Ishikawa (cell line): ENCODE data around the gene AASDHPPT.

Source experiments
- EP300 ChIP-seq: IDR thresholded peaks from 2 replicates; pipeline ENCODE4 v1.6.1; 2012; ENCODE audit warnings: borderline replicate concordance
- MAX ChIP-seq: IDR thresholded peaks from 2 replicates; pipeline ENCODE4 v1.6.1; 2012
- REST ChIP-seq: IDR thresholded peaks from 2 replicates; pipeline ENCODE4 v1.6.1; 2012; ENCODE audit warnings: low read depth, mild to moderate bottlenecking
- TAF1 ChIP-seq: IDR thresholded peaks from 2 replicates; pipeline ENCODE4 v1.6.1; 2012; ENCODE audit warnings: low read depth, mild to moderate bottlenecking

- TF ChIP-seq TAF1 (no peak), EP300 (no peak), REST (no peak), MAX (no peak)
These were observed 60.3 kb downstream of the AASDHPPT start for GRCh38 chr11:106137758-106138157.
